IMR-90 (cell line): ENCODE data around the gene NDUFA7. TPM values are rescaled to one million over a fixed set of nuclear protein-coding genes. Genes with fewer than 3 reads are reported as not detected.

Experiments used
- ATAC-seq: fragments of 200-7000 bp; cut with Tn5 transposase; 2 replicates; pipeline ENCODE4 v1.9.1; 2020; ENCODE audit warnings: low read depth, mild to moderate bottlenecking, moderate library complexity
- BruUV-seq: library from RNA; stranded (reverse); fragments of 400-500 nt; replicated peaks from 2 replicates; lab custom pipeline; 2021; lab: Mats Ljungman, UMichigan
- CTCF ChIA-PET: fragments of 300-600 bp; formaldehyde crosslinking; extraction: SDS; loops from one replicate; lab custom pipeline; 2021; ENCODE audit warnings: antibody characterized with exemption; lab: Yijun Ruan, JAX
- POLR2A ChIA-PET: fragments of 300-600 bp; sonication (Branson Sonifier 250); formaldehyde crosslinking; loops from one replicate; lab custom pipeline; 2022; ENCODE audit warnings: antibody characterized with exemption; ENCODE audit not compliant: unreplicated experiment; lab: Charles Lee
- DNase-seq: peaks from one replicate; pipeline ENCODE4 v3.0.0; 2013
- H2AFZ ChIP-seq: replicated peaks from 2 replicates; pipeline ENCODE3; 2013; ENCODE audit warnings: low read length, mild to moderate bottlenecking; ENCODE audit not compliant: poor library complexity
- H2AK5ac ChIP-seq: 2 replicates; pipeline ENCODE4 v1.6.1; 2013; ENCODE audit warnings: low read depth, low read length, inconsistent platforms
- H2AK9ac ChIP-seq: replicated peaks from 2 replicates; pipeline ENCODE3; 2013; ENCODE audit warnings: mild to moderate bottlenecking, low read depth, low read length, moderate library complexity; ENCODE audit not compliant: poor library complexity
- H2BK120ac ChIP-seq: 2 replicates; pipeline ENCODE4 v1.6.1; 2013; ENCODE audit warnings: low read depth, low read length, inconsistent platforms
- H2BK15ac ChIP-seq: 3 replicates; pipeline ENCODE4 v1.6.1; 2013; ENCODE audit warnings: low read depth, low read length, inconsistent platforms
- H2BK20ac ChIP-seq: 2 replicates; pipeline ENCODE4 v1.6.1; 2013; ENCODE audit warnings: low read depth, mild to moderate bottlenecking, inconsistent platforms, low read length, moderate library complexity
- H2BK5ac ChIP-seq: 2 replicates; pipeline ENCODE4 v1.6.1; 2013; ENCODE audit warnings: mild to moderate bottlenecking, low read depth, low read length, inconsistent platforms; ENCODE audit not compliant: poor library complexity, severe bottlenecking
- H3K14ac ChIP-seq: replicated peaks from 2 replicates; pipeline ENCODE4 v1.6.1; 2013; ENCODE audit warnings: low read depth, low read length, inconsistent platforms
- H3K18ac ChIP-seq: 2 replicates; pipeline ENCODE4 v1.6.1; 2013; ENCODE audit warnings: low read depth, low read length, control low read depth
- H3K23ac ChIP-seq: 2 replicates; pipeline ENCODE4 v1.6.1; 2013; ENCODE audit warnings: low read depth, low read length, inconsistent platforms
- H3K27ac ChIP-seq: 2 replicates; pipeline ENCODE4 v1.5.1; 2013; ENCODE audit warnings: mild to moderate bottlenecking, control low read depth, low read length; ENCODE audit not compliant: insufficient read depth
- H3K27me3 ChIP-seq: 2 replicates; pipeline ENCODE4 v1.6.1; 2013; ENCODE audit warnings: low read length; ENCODE audit not compliant: control insufficient read depth, insufficient read depth
- H3K36me3 ChIP-seq: 2 replicates; pipeline ENCODE4 v1.6.1; 2013; ENCODE audit warnings: low read length, mixed read lengths; ENCODE audit not compliant: control insufficient read depth, insufficient read depth
- H3K4ac ChIP-seq: 2 replicates; pipeline ENCODE4 v1.6.1; 2013; ENCODE audit warnings: low read depth, low read length, inconsistent platforms
- H3K4me1 ChIP-seq: 2 replicates; pipeline ENCODE4 v1.6.1; 2013; ENCODE audit warnings: low read length, mixed read lengths; ENCODE audit not compliant: control insufficient read depth, insufficient read depth
- H3K4me2 ChIP-seq: 2 replicates; pipeline ENCODE4 v1.6.1; 2013; ENCODE audit warnings: low read depth, mild to moderate bottlenecking, control low read depth, low read length, moderate library complexity
- H3K4me3 ChIP-seq: 2 replicates; pipeline ENCODE4 v1.5.1; 2013; ENCODE audit warnings: low read depth, mild to moderate bottlenecking, control low read depth, low read length, moderate library complexity; ENCODE audit not compliant: insufficient read depth
- H3K56ac ChIP-seq: 2 replicates; pipeline ENCODE4 v1.6.1; 2013; ENCODE audit warnings: low read length, inconsistent platforms; ENCODE audit not compliant: insufficient read depth; ENCODE audit errors: extremely low read depth
- H3K79me1 ChIP-seq, 2 experiments: 2 replicates each; pipeline ENCODE4 v1.6.1; 2013; ENCODE audit warnings: low read length in 2 of 2, inconsistent platforms in 1 of 2, low read depth in 1 of 2
- H3K9ac ChIP-seq: 2 replicates; pipeline ENCODE4 v1.6.1; 2013; ENCODE audit warnings: low read depth, low read length, control low read depth
- H3K9me1 ChIP-seq: 2 replicates; pipeline ENCODE4 v1.6.1; 2013; ENCODE audit warnings: low read length, inconsistent platforms; ENCODE audit not compliant: insufficient read depth
- H3K9me3 ChIP-seq: 2 replicates; pipeline ENCODE4 v1.6.1; 2013; ENCODE audit warnings: low read length; ENCODE audit not compliant: control insufficient read depth, insufficient read depth
- H4K20me1 ChIP-seq: 2 replicates; pipeline ENCODE4 v1.6.1; 2013; ENCODE audit warnings: low read length, inconsistent platforms; ENCODE audit not compliant: insufficient read depth
- H4K5ac ChIP-seq: 2 replicates; pipeline ENCODE4 v1.6.1; 2013; ENCODE audit warnings: mild to moderate bottlenecking, low read depth, low read length, control low read depth
- H4K8ac ChIP-seq, 2 experiments: 2 replicates each; pipeline ENCODE4 v1.6.1; 2013; ENCODE audit warnings: low read depth in 2 of 2, low read length in 2 of 2, control low read depth in 1 of 2, inconsistent platforms in 1 of 2
- H4K91ac ChIP-seq: 2 replicates; pipeline ENCODE4 v1.6.1; 2013; ENCODE audit warnings: low read depth, low read length, inconsistent platforms; ENCODE audit not compliant: insufficient read depth
- BHLHE40 ChIP-seq: fragments of 150-350 bp; IDR thresholded peaks from 2 replicates; pipeline ENCODE4 v1.6.1; 2016; ENCODE audit warnings: mild to moderate bottlenecking, low read depth, low read length
- FOS ChIP-seq: fragments of 150-350 bp; IDR thresholded peaks from 2 replicates; pipeline ENCODE4 v1.6.1; 2016; ENCODE audit warnings: low read depth, low read length
- MAFK ChIP-seq: IDR thresholded peaks from 2 replicates; pipeline ENCODE4 v1.6.1; 2012; ENCODE audit warnings: low read depth, low read length, improper control_type of control experiment
- MAZ ChIP-seq: IDR thresholded peaks from 2 replicates; pipeline ENCODE4 v1.6.1; 2012; ENCODE audit warnings: low read depth, mild to moderate bottlenecking, low read length, improper control_type of control experiment, moderate library complexity, borderline replicate concordance
- RFX5 ChIP-seq: IDR thresholded peaks from 2 replicates; pipeline ENCODE4 v1.8.0; 2012; ENCODE audit warnings: low read depth, mild to moderate bottlenecking, low read length, moderate library complexity
- WGBS, 2 experiments: methylation state at CpG; one replicate each; pipeline versions ENCODE4 v1.1.5 to v1.1.7; 2013; ENCODE audit warnings: missing lambda C conversion rate in 2 of 2; ENCODE audit not compliant: insufficient read length in 1 of 2; ENCODE audit errors: extremely low coverage in 2 of 2; 5-methylcytosine and 5-hydroxymethylcytosine counted together
- dilution Hi-C: fragments of 300-500 bp; cut with HindIII; formaldehyde crosslinking; loops from one replicate; pipeline ENCODE4 v1.14.3; 2018; ENCODE audit warnings: low sequenced_read_pairs; ENCODE audit not compliant: unreplicated experiment
- in situ Hi-C: fragments of 300-500 bp; cut with MboI; formaldehyde crosslinking; loops from 3 replicates; pipeline ENCODE4 v1.14.3; 2019; ENCODE audit warnings: low sequenced_read_pairs, inconsistent platforms, mixed read lengths
- intact Hi-C: fragments of 100-400 bp; cut with micrococcal nuclease; formaldehyde crosslinking; loops from 2 replicates; pipeline ENCODE4 v1.10.0; 2022
- polyA plus RNA-seq, 3 experiments: library from polyadenylated mRNA; depleted of rRNA; stranded (reverse); fragments of >200 nt; gene quantifications; 2 replicates each; pipeline ENCODE4 v1.2.3, GENCODE V29; 2012; ENCODE audit warnings: low replicate concordance in 1 of 3
- total RNA-seq: library from RNA; depleted of rRNA; stranded (reverse); fragments of >200 nt; gene quantifications from 2 replicates; pipeline ENCODE4 v1.2.3, GENCODE V29; 2012
- TF ChIP-seq, protein P1 (sequence below): fragments of 150-350 bp; IDR thresholded peaks from 2 replicates; pipeline ENCODE4 v1.6.1; 2017; ENCODE audit warnings: mild to moderate bottlenecking, antibody characterized with exemption, low read length, low read depth
- TF ChIP-seq, protein P2 (sequence below): conservative IDR thresholded peaks from 2 replicates; pipeline ENCODE4 v1.5.1; 2012; ENCODE audit warnings: mild to moderate bottlenecking, low read depth, low read length, improper control_type of control experiment

Gene NDUFA7
- total and polyA plus RNA-seq, 2 of the 4 experiments (the other 2 are of a cell fraction): 20.6 to 50.7 TPM

GRCh38 chr19:8335343-8336071 lies 14.3 kb upstream of the NDUFA7 start:
- Histone ChIP-seq H3K27ac (no peak overlapping the region), H4K20me1 (no peaks in the 10 kb centered on the region), H2BK15ac (no peak overlapping the region), H2AK5ac (no peak overlapping the region), H2AK9ac (no peak overlapping the region), H3K18ac (no peak overlapping the region), H2BK20ac (no peak overlapping the region), H3K79me1 (no peaks in the 10 kb centered on the region), H3K27me3 (peaks cover 46% of the 10 kb centered on the region), H3K56ac (no peak overlapping the region), H4K8ac (no peak overlapping the region), H3K14ac (no peak overlapping the region), H3K9ac (no peak overlapping the region), H3K4ac (no peak overlapping the region), H4K5ac (no peak overlapping the region), H3K9me3 (no peaks in the 10 kb centered on the region), H3K4me2 (peak overlapping the region; percentile 57), H4K91ac (no peak overlapping the region), H3K23ac (no peak overlapping the region), H3K36me3 (no peaks in the 10 kb centered on the region), H2BK5ac (no peak overlapping the region), H3K4me3 (peak overlapping the region; percentile 40), H2BK120ac (no peak overlapping the region), H3K4me1 (peaks cover 2% of the 10 kb centered on the region; the same call in 1 of the 2 replicates), H3K9me1 (no peaks in the 10 kb centered on the region), H2AFZ (peak overlapping the region; percentile 72)
- intact Hi-C loops (no loop called here), in situ Hi-C loops (no loop called here), dilution Hi-C loops (no loop called here)
- CTCF ChIA-PET: interaction anchor here (1.1 kb wide), 1 partner anchor 144 kb away, joined by 3 read pairs; no protein-coding TSS in a partner anchor
- WGBS, 2 experiments: 2% methylated on average over 39 of the region's 79 CpGs; no CpG with 5 or more reads in 1 of the 2 experiments
- no TSS peak for BruUV-seq
- ATAC-seq (no peak; the same call in 1 of the 2 replicates), DNase-seq (no peak)
- TF ChIP-seq FOS: no peak
- no peak for TF ChIP-seq RFX5
- TF ChIP-seq MAZ: no peak
- TF ChIP-seq BHLHE40: no peak
- TF ChIP-seq, protein P1, sequence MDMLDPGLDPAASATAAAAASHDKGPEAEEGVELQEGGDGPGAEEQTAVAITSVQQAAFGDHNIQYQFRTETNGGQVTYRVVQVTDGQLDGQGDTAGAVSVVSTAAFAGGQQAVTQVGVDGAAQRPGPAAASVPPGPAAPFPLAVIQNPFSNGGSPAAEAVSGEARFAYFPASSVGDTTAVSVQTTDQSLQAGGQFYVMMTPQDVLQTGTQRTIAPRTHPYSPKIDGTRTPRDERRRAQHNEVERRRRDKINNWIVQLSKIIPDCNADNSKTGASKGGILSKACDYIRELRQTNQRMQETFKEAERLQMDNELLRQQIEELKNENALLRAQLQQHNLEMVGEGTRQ: no peak
- TF ChIP-seq, protein P2, sequence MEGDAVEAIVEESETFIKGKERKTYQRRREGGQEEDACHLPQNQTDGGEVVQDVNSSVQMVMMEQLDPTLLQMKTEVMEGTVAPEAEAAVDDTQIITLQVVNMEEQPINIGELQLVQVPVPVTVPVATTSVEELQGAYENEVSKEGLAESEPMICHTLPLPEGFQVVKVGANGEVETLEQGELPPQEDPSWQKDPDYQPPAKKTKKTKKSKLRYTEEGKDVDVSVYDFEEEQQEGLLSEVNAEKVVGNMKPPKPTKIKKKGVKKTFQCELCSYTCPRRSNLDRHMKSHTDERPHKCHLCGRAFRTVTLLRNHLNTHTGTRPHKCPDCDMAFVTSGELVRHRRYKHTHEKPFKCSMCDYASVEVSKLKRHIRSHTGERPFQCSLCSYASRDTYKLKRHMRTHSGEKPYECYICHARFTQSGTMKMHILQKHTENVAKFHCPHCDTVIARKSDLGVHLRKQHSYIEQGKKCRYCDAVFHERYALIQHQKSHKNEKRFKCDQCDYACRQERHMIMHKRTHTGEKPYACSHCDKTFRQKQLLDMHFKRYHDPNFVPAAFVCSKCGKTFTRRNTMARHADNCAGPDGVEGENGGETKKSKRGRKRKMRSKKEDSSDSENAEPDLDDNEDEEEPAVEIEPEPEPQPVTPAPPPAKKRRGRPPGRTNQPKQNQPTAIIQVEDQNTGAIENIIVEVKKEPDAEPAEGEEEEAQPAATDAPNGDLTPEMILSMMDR: 0 out of 2 replicates have a peak, but pooled peaks have one; percentile 3
- no peak for TF ChIP-seq MAFK
- POLR2A ChIA-PET: no interaction called here
